Daoy (cell line): Measurements from ENCODE around the gene ZNF829. TPM values are rescaled to one million over a fixed set of nuclear protein-coding genes. Genes with fewer than 3 reads are reported as not detected.

Experiments
- total RNA-seq: library from RNA; depleted of rRNA; stranded (reverse); fragments of >200 nt; shearing (Covaris generic); gene quantifications from 2 replicates; pipeline ENCODE4 v1.2.3, GENCODE V29; 2014; rRNA removed

Gene ZNF829
- total RNA-seq, 1 experiment from 2014 or later = 5.9 TPM

Other genes with a start within 250 kb of the ZNF829 start
- gene ZNF461, start 249.5 kb downstream of the ZNF829 start, total RNA-seq = 6.3 and 8.3 TPM in 2 replicates
- gene ZNF567, start 228.7 kb downstream of the ZNF829 start, total RNA-seq = 3.5 and 7.2 TPM in 2 replicates
- 8.7 and 11.4 TPM in 2 replicates for gene ZNF850, start 143.5 kb downstream of the ZNF829 start, total RNA-seq
- 4.0 and 12.7 TPM in 2 replicates for gene ZNF790, start 77.9 kb downstream of the ZNF829 start, total RNA-seq
- gene ZNF345, start 65.4 kb downstream of the ZNF829 start, total RNA-seq = 0.24 and 2.5 TPM in 2 replicates
- 5.2 and 24.6 TPM in 2 replicates for gene ZNF568, start within 50 bp of the ZNF829 start, total RNA-seq
- 8.7 and 9.7 TPM in 2 replicates for gene ZNF420, start 162.1 kb upstream of the ZNF829 start, total RNA-seq